Transverse colon (tissue), 4 donors: Measurements from ENCODE around the gene SYT2. TPM values are rescaled to one million over a fixed set of nuclear protein-coding genes. Genes with fewer than 3 reads are reported as not detected.

Experiments used
- DNase-seq: peaks from one replicate; pipeline ENCODE4 v3.0.0-alpha.2; 2019
- H3K27ac ChIP-seq, 4 donors: fragments of 200-600 bp; sonication (generic); 2 replicates each; pipeline ENCODE4 v1.5.1; 2016 to 2018; ENCODE audit warnings: inconsistent platforms in 4 of 4
- H3K27me3 ChIP-seq: fragments of 200-600 bp; sonication (generic); 2 replicates; pipeline ENCODE4 v1.5.1; 2017; ENCODE audit warnings: inconsistent platforms
- H3K36me3 ChIP-seq, 4 donors: fragments of 200-600 bp; sonication (generic); 2 replicates each; pipeline ENCODE4 v1.5.1; 2017 to 2019; ENCODE audit warnings: inconsistent platforms in 4 of 4
- H3K4me1 ChIP-seq, 4 donors: fragments of 200-600 bp; sonication (generic); 2 replicates each; pipeline ENCODE4 v1.5.1; 2017 to 2020; ENCODE audit warnings: inconsistent platforms in 4 of 4
- H3K4me3 ChIP-seq, 4 donors: fragments of 200-600 bp; sonication (generic); 1 replicate in 1 of 4; 2 replicates in 3 of 4; pipeline versions ENCODE4 v1.5.1 to v1.6.1; 2017 to 2019; ENCODE audit warnings: inconsistent platforms in 4 of 4
- H3K9me3 ChIP-seq, 2 donors: fragments of 200-600 bp; sonication (generic); 2 replicates each; pipeline ENCODE4 v1.5.1; 2017 to 2019; ENCODE audit warnings: inconsistent platforms in 2 of 2
- CTCF ChIP-seq, 5 experiments: fragments of 200-600 bp in 3 of 5; fragments of 450-650 bp in 2 of 5; sonication (generic) in 3 of 5; IDR thresholded peaks; 1 replicate in 2 of 5; 2 replicates in 3 of 5; pipeline ENCODE4 v1.5.1; 2016 to 2017; ENCODE audit warnings: antibody characterized with exemption in 5 of 5, inconsistent platforms in 3 of 5, mild to moderate bottlenecking in 2 of 5, moderate library complexity in 1 of 5
- EP300 ChIP-seq: sonication (generic); formaldehyde crosslinking; IDR thresholded peaks from one replicate; pipeline ENCODE4 v1.6.1; 2017; ENCODE audit warnings: antibody characterized with exemption, low read depth
- POLR2A ChIP-seq: fragments of 450-650 bp; IDR thresholded peaks from one replicate; pipeline ENCODE4 v1.6.1; 2016; ENCODE audit warnings: antibody characterized with exemption, mild to moderate bottlenecking, moderate library complexity
- POLR2AphosphoS5 ChIP-seq, 3 donors: sonication (generic); formaldehyde crosslinking; IDR thresholded peaks; one replicate each; pipeline ENCODE4 v1.6.1; 2016; ENCODE audit warnings: antibody characterized with exemption in 3 of 3
- WGBS, 2 donors: methylation state at CpG; one replicate each; pipeline ENCODE4 v1.1.5; 2018; ENCODE audit warnings: low coverage in 1 of 2; 5-methylcytosine and 5-hydroxymethylcytosine counted together
- in situ Hi-C, 4 donors: fragments of 200-750 bp; cut with MboI; loops; one replicate each; pipeline versions ENCODE4 v1.15.0 to v1.15.1; 2017; ENCODE audit warnings: low sequenced_read_pairs in 3 of 4, low pct_ligation_motif_present in 1 of 4, low pct_unique_long_range_greater_than_20kb in 1 of 4
- intact Hi-C: fragments of 100-400 bp; cut with DNase I; formaldehyde crosslinking; loops from one replicate; pipeline ENCODE4 v1.15.1; 2023; ENCODE audit warnings: low total_unique reads
- total RNA-seq, 4 donors: library from RNA; depleted of rRNA; stranded (reverse); fragments of >200 nt; gene quantifications; one replicate each; pipeline ENCODE4 v1.1.0, GENCODE V29; 2016

SYT2 gene
- total RNA-seq, 4 donors from 2014 or later, result 0.16 to 0.40 TPM; not detected in 2

- no peak for DNase-seq
- intact Hi-C loops, result no loop called here
- in situ Hi-C loops, result no loop called here
These were observed 50.3 kb downstream of the SYT2 start for GRCh38 chr1:202659974-202660373.

GRCh38 chr1:202659541-202659940, 50.7 kb downstream of the SYT2 start:
- Histone ChIP-seq H3K4me3 (no peak overlapping the region), H3K4me1 (no peaks in the 10 kb centered on the region), H3K27me3 (peaks cover 40% of the 10 kb centered on the region), H3K27ac (no peak overlapping the region), H3K9me3 (no peaks in the 10 kb centered on the region), H3K36me3 (no peaks in the 10 kb centered on the region)
- in situ Hi-C loops, result no loop called here
- no peak for TF ChIP-seq EP300
- TF ChIP-seq POLR2A, result no peak
- no peak for TF ChIP-seq CTCF (IDR thresholded peaks at IDR 0.05)
- no peak for TF ChIP-seq POLR2AphosphoS5 (IDR thresholded peaks at IDR 0.05)
- DNase-seq, result no peak
- 52% methylated on average over 3 of the region's 6 CpGs; no CpG with 5 or more reads in 1 of the 2 donors for WGBS, 2 donors
- intact Hi-C loops, result no loop called here

More at GRCh38 chr1:202659974-202660373, 50.3 kb downstream of the SYT2 start:
- Histone ChIP-seq H3K4me1 (no peaks in the 10 kb centered on the region), H3K36me3 (no peaks in the 10 kb centered on the region), H3K9me3 (no peaks in the 10 kb centered on the region), H3K27me3 (peaks cover 40% of the 10 kb centered on the region), H3K27ac (no peak overlapping the region), H3K4me3 (no peak overlapping the region)
- no peak for TF ChIP-seq POLR2A
- TF ChIP-seq CTCF (IDR thresholded peaks at IDR 0.05), result no peak
- no peak for TF ChIP-seq EP300
- TF ChIP-seq POLR2AphosphoS5 (IDR thresholded peaks at IDR 0.05), result no peak
- WGBS, 2 donors, result 65% methylated on average over 3 of the region's 3 CpGs; no CpG with 5 or more reads in 1 of the 2 donors

GRCh38 chr1:202658769-202659168, 51.5 kb downstream of the SYT2 start:
- in situ Hi-C loops (no loop called here), intact Hi-C loops (no loop called here)
- H3K4me1 ChIP-seq, result no peaks in the 10 kb centered on the region
- no peaks in the 10 kb centered on the region for H3K9me3 ChIP-seq
- H3K27me3 ChIP-seq, result peaks cover 40% of the 10 kb centered on the region
- H3K36me3 ChIP-seq, result no peaks in the 10 kb centered on the region
- TF ChIP-seq CTCF (IDR thresholded peaks at IDR 0.05) (no peak), EP300 (no peak), POLR2AphosphoS5 (IDR thresholded peaks at IDR 0.05) (no peak), POLR2A (no peak)
- DNase-seq, result no peak
- H3K4me3 ChIP-seq, result no peak overlapping the region
- WGBS, 2 donors, result 60% methylated on average over 2 of the region's 2 CpGs; no CpG with 5 or more reads in 1 of the 2 donors
- H3K27ac ChIP-seq, result no peak overlapping the region

DNA sequence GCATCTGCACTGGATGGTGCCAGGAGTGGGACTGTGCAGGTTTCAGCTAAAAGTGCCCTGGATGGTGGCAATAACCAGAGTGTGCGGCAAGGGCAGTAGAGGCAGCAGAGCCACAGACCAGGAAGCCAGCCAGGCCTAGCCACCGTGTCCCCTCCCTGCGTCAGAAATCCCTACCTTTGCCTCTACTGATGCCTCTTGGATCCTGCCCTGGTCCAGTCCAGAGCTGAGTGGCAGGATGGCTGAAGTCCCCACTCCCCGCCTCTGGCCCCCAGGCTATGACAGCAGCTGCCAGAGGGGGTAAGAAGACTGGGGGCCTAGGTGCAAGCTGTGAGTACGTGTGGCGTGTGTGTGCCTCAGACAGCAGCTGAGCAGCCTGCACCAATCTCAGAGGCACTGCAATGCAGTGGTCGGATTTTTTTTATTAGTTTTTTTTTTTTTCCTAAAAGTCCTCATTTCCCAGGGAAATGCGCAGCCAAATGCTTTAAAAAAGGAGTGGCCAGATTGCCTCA, 51.9 kb downstream of the SYT2 start:
- no peaks in the 10 kb centered on the region for H3K9me3 ChIP-seq
- intact Hi-C loops (no loop called here), in situ Hi-C loops (no loop called here)
- H3K27ac ChIP-seq, result no peak overlapping the region
- peaks cover 40% of the 10 kb centered on the region for H3K27me3 ChIP-seq
- no peak overlapping the region for H3K4me3 ChIP-seq
- WGBS, 2 donors, result 75% methylated on average over 4 to 8 of the region's 8 CpGs
- no peaks in the 10 kb centered on the region for H3K36me3 ChIP-seq
- TF ChIP-seq POLR2AphosphoS5 (IDR thresholded peaks at IDR 0.05), result no peak
- no peak for TF ChIP-seq POLR2A
- no peak for TF ChIP-seq CTCF (IDR thresholded peaks at IDR 0.05)
- TF ChIP-seq EP300, result no peak
- DNase-seq, result no peak
- no peaks in the 10 kb centered on the region for H3K4me1 ChIP-seq
